Body of pancreas (tissue), 4 donors: ENCODE data around the gene SEMA6C.

Experiments used
- POLR2A ChIP-seq, 3 donors: fragments of 450-650 bp; IDR thresholded peaks; one replicate each; pipeline ENCODE4 v1.6.1; 2016; ENCODE audit warnings: antibody characterized with exemption in 3 of 3, mild to moderate bottlenecking in 2 of 3
- TF ChIP-seq, protein P1 (sequence below), 7 experiments: fragments of 450-650 bp in 4 of 7; fragments of 200-600 bp in 3 of 7; sonication (generic) in 3 of 7; IDR thresholded peaks; one replicate each; pipeline ENCODE4 v1.5.1; 2016 to 2019; ENCODE audit warnings: antibody characterized with exemption in 7 of 7

DNA sequence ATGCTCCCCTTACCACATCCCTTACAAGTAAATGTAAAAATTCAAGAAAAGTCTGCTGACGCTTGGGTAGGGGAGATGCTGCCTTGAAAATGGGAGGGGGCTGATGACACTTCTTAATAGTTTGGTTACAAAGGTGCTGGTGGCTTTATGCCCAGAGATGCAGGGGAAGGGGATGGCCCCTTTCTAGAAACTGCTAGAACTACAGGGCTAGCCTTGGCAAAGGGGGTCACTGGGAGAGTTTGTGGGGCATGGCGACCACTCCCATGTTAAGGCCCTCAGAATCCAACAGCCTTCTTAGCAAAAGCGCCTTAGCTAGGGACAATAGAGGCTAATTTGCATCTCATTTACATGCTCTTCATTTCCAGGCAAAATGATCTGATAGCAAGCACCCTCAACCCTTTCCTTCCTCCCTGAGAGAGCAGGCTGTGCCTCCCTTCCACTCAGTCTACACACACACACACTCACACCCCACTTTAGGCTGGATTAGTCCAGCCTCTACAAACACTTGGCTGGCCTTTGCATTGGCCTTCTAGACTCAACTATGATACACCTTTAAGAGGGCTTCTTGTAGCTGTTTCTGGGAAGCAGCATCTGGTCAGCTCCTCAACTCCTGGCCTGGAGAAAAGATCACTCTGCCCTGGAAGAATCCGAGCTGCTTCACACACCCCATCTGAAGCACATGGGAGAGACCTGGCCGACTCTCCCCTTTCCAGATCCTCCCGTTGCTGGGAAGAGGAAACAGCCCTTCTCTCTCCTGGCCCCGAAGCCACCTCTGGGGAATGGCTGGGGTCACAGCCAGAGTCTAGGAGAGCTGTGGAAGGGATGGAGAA lies 1.7 kb downstream of the SEMA6C start:
- TF ChIP-seq, protein P1, sequence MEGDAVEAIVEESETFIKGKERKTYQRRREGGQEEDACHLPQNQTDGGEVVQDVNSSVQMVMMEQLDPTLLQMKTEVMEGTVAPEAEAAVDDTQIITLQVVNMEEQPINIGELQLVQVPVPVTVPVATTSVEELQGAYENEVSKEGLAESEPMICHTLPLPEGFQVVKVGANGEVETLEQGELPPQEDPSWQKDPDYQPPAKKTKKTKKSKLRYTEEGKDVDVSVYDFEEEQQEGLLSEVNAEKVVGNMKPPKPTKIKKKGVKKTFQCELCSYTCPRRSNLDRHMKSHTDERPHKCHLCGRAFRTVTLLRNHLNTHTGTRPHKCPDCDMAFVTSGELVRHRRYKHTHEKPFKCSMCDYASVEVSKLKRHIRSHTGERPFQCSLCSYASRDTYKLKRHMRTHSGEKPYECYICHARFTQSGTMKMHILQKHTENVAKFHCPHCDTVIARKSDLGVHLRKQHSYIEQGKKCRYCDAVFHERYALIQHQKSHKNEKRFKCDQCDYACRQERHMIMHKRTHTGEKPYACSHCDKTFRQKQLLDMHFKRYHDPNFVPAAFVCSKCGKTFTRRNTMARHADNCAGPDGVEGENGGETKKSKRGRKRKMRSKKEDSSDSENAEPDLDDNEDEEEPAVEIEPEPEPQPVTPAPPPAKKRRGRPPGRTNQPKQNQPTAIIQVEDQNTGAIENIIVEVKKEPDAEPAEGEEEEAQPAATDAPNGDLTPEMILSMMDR (IDR thresholded peaks at IDR 0.05) = no peak
- TF ChIP-seq POLR2A (IDR thresholded peaks at IDR 0.05) = no peak
